Measurements from ENCODE around the gene ARL2BP.

- TF ChIP-seq RARB (CRISPR knock-in tag; IDR thresholded peaks at IDR 0.05) (no peak), ZNF70 (CRISPR knock-in tag; IDR thresholded peaks at IDR 0.05) (no peak), SNAI2 (CRISPR knock-in tag; IDR thresholded peaks at IDR 0.05) (no peak), ZNF8 (CRISPR knock-in tag; IDR thresholded peaks at IDR 0.05) (no peak), ISL1 (CRISPR knock-in tag; IDR thresholded peaks at IDR 0.05) (no peak), TOX (CRISPR knock-in tag; IDR thresholded peaks at IDR 0.05; ENCODE audit: borderline replicate concordance) (no peak), ZNF565 (CRISPR knock-in tag; conservative IDR thresholded peaks at IDR 0.05; ENCODE audit: low read depth) (no peak), PATZ1 (CRISPR knock-in tag; IDR thresholded peaks at IDR 0.05; ENCODE audit: borderline replicate concordance) (no peak), POU6F1 (CRISPR knock-in tag; IDR thresholded peaks at IDR 0.05; ENCODE audit: borderline replicate concordance, low read depth) (no peak), CREB5 (CRISPR knock-in tag; IDR thresholded peaks at IDR 0.05; ENCODE audit: low read depth) (no peak), PPARA (CRISPR knock-in tag; IDR thresholded peaks at IDR 0.05; ENCODE audit: borderline replicate concordance) (no peak), ESRRG (CRISPR knock-in tag; IDR thresholded peaks at IDR 0.05) (no peak), ZFP3 (CRISPR knock-in tag; IDR thresholded peaks at IDR 0.05) (no peak), TCF4 (CRISPR knock-in tag; IDR thresholded peaks at IDR 0.05; ENCODE audit: borderline replicate concordance) (no peak)
Measured at GRCh38 chr16:57273359-57273758, 28.3 kb downstream of the ARL2BP start.

Measured in SK-N-SH treated with all-trans-retinoic acid at 6 μM for 48 hours (cell line).